ENCODE measurements around the gene RAP1GAP.
A peak's percentile ranks its signal among the peaks of the same experiment; 100 is the strongest.

RAP1GAP gene

GRCh38 chr1:21669258-21670058, at the start of gene RAP1GAP:
Gene RAP1GAP, minus strand, starts transcription at chr1:21669357. Its CDS starts 49,325 bp downstream, at chr1:21620032.
- DNase-seq (ENCODE audit: low spot score), result no peak

- no peak for DNase-seq (ENCODE audit: low spot score)
These were observed 47.0 kb upstream of the RAP1GAP start for GRCh38 chr1:21716169-21716568.

- DNase-seq (ENCODE audit: low spot score), result no peak
These were observed 38.7 kb upstream of the RAP1GAP start for GRCh38 chr1:21707891-21708290.

- no peak for DNase-seq (ENCODE audit: low spot score)
These were observed 38.1 kb upstream of the RAP1GAP start for GRCh38 chr1:21707086-21707840.

GRCh38 chr1:21706151-21706835, 37.1 kb upstream of the RAP1GAP start:
- DNase-seq (ENCODE audit: low spot score), result no peak

- no peak for DNase-seq (ENCODE audit: low spot score)
These were observed 36.3 kb upstream of the RAP1GAP start for GRCh38 chr1:21705303-21705980.

GRCh38 chr1:21704145-21704544, 35.0 kb upstream of the RAP1GAP start:
- no peak for DNase-seq (ENCODE audit: low spot score)

- DNase-seq (ENCODE audit: low spot score), result peak; percentile 48
These were observed 34.3 kb upstream of the RAP1GAP start for GRCh38 chr1:21703318-21703963.

GRCh38 chr1:21702780-21703179, 33.6 kb upstream of the RAP1GAP start:
- DNase-seq (ENCODE audit: low spot score), result no peak

GRCh38 chr1:21701401-21701800, 32.2 kb upstream of the RAP1GAP start:
- DNase-seq (ENCODE audit: low spot score), result no peak

GRCh38 chr1:21700094-21700493, 30.9 kb upstream of the RAP1GAP start:
- no peak for DNase-seq (ENCODE audit: low spot score)

GRCh38 chr1:21696931-21697330, 27.8 kb upstream of the RAP1GAP start:
- no peak for DNase-seq (ENCODE audit: low spot score)

GRCh38 chr1:21693732-21694131, 24.6 kb upstream of the RAP1GAP start:
- DNase-seq (ENCODE audit: low spot score), result no peak

GRCh38 chr1:21691739-21692138, 22.6 kb upstream of the RAP1GAP start:
- DNase-seq (ENCODE audit: low spot score), result no peak

- no peak for DNase-seq (ENCODE audit: low spot score)
These were observed 20.7 kb upstream of the RAP1GAP start for GRCh38 chr1:21689661-21690372.

- DNase-seq (ENCODE audit: low spot score), result no peak
These were observed 17.9 kb upstream of the RAP1GAP start for GRCh38 chr1:21687081-21687529.

GRCh38 chr1:21685946-21686678, 17.0 kb upstream of the RAP1GAP start:
- DNase-seq (ENCODE audit: low spot score), result no peak

- no peak for DNase-seq (ENCODE audit: low spot score)
These were observed 12.3 kb upstream of the RAP1GAP start for GRCh38 chr1:21681426-21681825.

- DNase-seq (ENCODE audit: low spot score), result peak; percentile 21
These were observed 11.8 kb upstream of the RAP1GAP start for GRCh38 chr1:21680918-21681317.

GRCh38 chr1:21680381-21680780, 11.2 kb upstream of the RAP1GAP start:
- no peak for DNase-seq (ENCODE audit: low spot score)

Measured in RKO (cell line).